IMR-90 (cell line): ENCODE data around the gene RGS19. TPM values are rescaled to one million over a fixed set of nuclear protein-coding genes. Genes with fewer than 3 reads are reported as not detected.
A peak's percentile ranks its signal among the peaks of the same experiment; 100 is the strongest.

Experiments
- ATAC-seq: fragments of 200-7000 bp; cut with Tn5 transposase; 2 replicates; pipeline ENCODE4 v1.9.1; 2020; ENCODE audit warnings: low read depth, mild to moderate bottlenecking, moderate library complexity
- BruUV-seq: library from RNA; stranded (reverse); fragments of 400-500 nt; replicated peaks from 2 replicates; lab custom pipeline; 2021; lab: Mats Ljungman, UMichigan
- CTCF ChIA-PET: fragments of 300-600 bp; formaldehyde crosslinking; extraction: SDS; loops from one replicate; lab custom pipeline; 2021; ENCODE audit warnings: antibody characterized with exemption; lab: Yijun Ruan, JAX
- POLR2A ChIA-PET: fragments of 300-600 bp; sonication (Branson Sonifier 250); formaldehyde crosslinking; loops from one replicate; lab custom pipeline; 2022; ENCODE audit warnings: antibody characterized with exemption; ENCODE audit not compliant: unreplicated experiment; lab: Charles Lee
- DNase-seq: peaks from one replicate; pipeline ENCODE4 v3.0.0; 2013
- H2AFZ ChIP-seq: replicated peaks from 2 replicates; pipeline ENCODE3; 2013; ENCODE audit warnings: low read length, mild to moderate bottlenecking; ENCODE audit not compliant: poor library complexity
- H2AK5ac ChIP-seq: 2 replicates; pipeline ENCODE4 v1.6.1; 2013; ENCODE audit warnings: low read depth, low read length, inconsistent platforms
- H2AK9ac ChIP-seq: replicated peaks from 2 replicates; pipeline ENCODE3; 2013; ENCODE audit warnings: mild to moderate bottlenecking, low read depth, low read length, moderate library complexity; ENCODE audit not compliant: poor library complexity
- H2BK120ac ChIP-seq: 2 replicates; pipeline ENCODE4 v1.6.1; 2013; ENCODE audit warnings: low read depth, low read length, inconsistent platforms
- H2BK15ac ChIP-seq: 3 replicates; pipeline ENCODE4 v1.6.1; 2013; ENCODE audit warnings: low read depth, low read length, inconsistent platforms
- H2BK20ac ChIP-seq: 2 replicates; pipeline ENCODE4 v1.6.1; 2013; ENCODE audit warnings: low read depth, mild to moderate bottlenecking, inconsistent platforms, low read length, moderate library complexity
- H2BK5ac ChIP-seq: 2 replicates; pipeline ENCODE4 v1.6.1; 2013; ENCODE audit warnings: mild to moderate bottlenecking, low read depth, low read length, inconsistent platforms; ENCODE audit not compliant: poor library complexity, severe bottlenecking
- H3K14ac ChIP-seq: replicated peaks from 2 replicates; pipeline ENCODE4 v1.6.1; 2013; ENCODE audit warnings: low read depth, low read length, inconsistent platforms
- H3K18ac ChIP-seq: 2 replicates; pipeline ENCODE4 v1.6.1; 2013; ENCODE audit warnings: low read depth, low read length, control low read depth
- H3K23ac ChIP-seq: 2 replicates; pipeline ENCODE4 v1.6.1; 2013; ENCODE audit warnings: low read depth, low read length, inconsistent platforms
- H3K27ac ChIP-seq: 2 replicates; pipeline ENCODE4 v1.5.1; 2013; ENCODE audit warnings: mild to moderate bottlenecking, control low read depth, low read length; ENCODE audit not compliant: insufficient read depth
- H3K27me3 ChIP-seq: 2 replicates; pipeline ENCODE4 v1.6.1; 2013; ENCODE audit warnings: low read length; ENCODE audit not compliant: control insufficient read depth, insufficient read depth
- H3K36me3 ChIP-seq: 2 replicates; pipeline ENCODE4 v1.6.1; 2013; ENCODE audit warnings: low read length, mixed read lengths; ENCODE audit not compliant: control insufficient read depth, insufficient read depth
- H3K4ac ChIP-seq: 2 replicates; pipeline ENCODE4 v1.6.1; 2013; ENCODE audit warnings: low read depth, low read length, inconsistent platforms
- H3K4me1 ChIP-seq: 2 replicates; pipeline ENCODE4 v1.6.1; 2013; ENCODE audit warnings: low read length, mixed read lengths; ENCODE audit not compliant: control insufficient read depth, insufficient read depth
- H3K4me2 ChIP-seq: 2 replicates; pipeline ENCODE4 v1.6.1; 2013; ENCODE audit warnings: low read depth, mild to moderate bottlenecking, control low read depth, low read length, moderate library complexity
- H3K4me3 ChIP-seq: 2 replicates; pipeline ENCODE4 v1.5.1; 2013; ENCODE audit warnings: low read depth, mild to moderate bottlenecking, control low read depth, low read length, moderate library complexity; ENCODE audit not compliant: insufficient read depth
- H3K56ac ChIP-seq: 2 replicates; pipeline ENCODE4 v1.6.1; 2013; ENCODE audit warnings: low read length, inconsistent platforms; ENCODE audit not compliant: insufficient read depth; ENCODE audit errors: extremely low read depth
- H3K79me1 ChIP-seq, 2 experiments: 2 replicates each; pipeline ENCODE4 v1.6.1; 2013; ENCODE audit warnings: low read length in 2 of 2, inconsistent platforms in 1 of 2, low read depth in 1 of 2
- H3K9ac ChIP-seq: 2 replicates; pipeline ENCODE4 v1.6.1; 2013; ENCODE audit warnings: low read depth, low read length, control low read depth
- H3K9me1 ChIP-seq: 2 replicates; pipeline ENCODE4 v1.6.1; 2013; ENCODE audit warnings: low read length, inconsistent platforms; ENCODE audit not compliant: insufficient read depth
- H3K9me3 ChIP-seq: 2 replicates; pipeline ENCODE4 v1.6.1; 2013; ENCODE audit warnings: low read length; ENCODE audit not compliant: control insufficient read depth, insufficient read depth
- H4K20me1 ChIP-seq: 2 replicates; pipeline ENCODE4 v1.6.1; 2013; ENCODE audit warnings: low read length, inconsistent platforms; ENCODE audit not compliant: insufficient read depth
- H4K5ac ChIP-seq: 2 replicates; pipeline ENCODE4 v1.6.1; 2013; ENCODE audit warnings: mild to moderate bottlenecking, low read depth, low read length, control low read depth
- H4K8ac ChIP-seq, 2 experiments: 2 replicates each; pipeline ENCODE4 v1.6.1; 2013; ENCODE audit warnings: low read depth in 2 of 2, low read length in 2 of 2, control low read depth in 1 of 2, inconsistent platforms in 1 of 2
- H4K91ac ChIP-seq: 2 replicates; pipeline ENCODE4 v1.6.1; 2013; ENCODE audit warnings: low read depth, low read length, inconsistent platforms; ENCODE audit not compliant: insufficient read depth
- CEBPB ChIP-seq: IDR thresholded peaks from 2 replicates; pipeline ENCODE4 v1.6.1; 2012; ENCODE audit warnings: low read depth, low read length, improper control_type of control experiment
- FOS ChIP-seq: fragments of 150-350 bp; IDR thresholded peaks from 2 replicates; pipeline ENCODE4 v1.6.1; 2016; ENCODE audit warnings: low read depth, low read length
- RCOR1 ChIP-seq: IDR thresholded peaks from 2 replicates; pipeline ENCODE4 v1.6.1; 2012; ENCODE audit warnings: mild to moderate bottlenecking, low read length, improper control_type of control experiment; ENCODE audit not compliant: insufficient replicate concordance
- WGBS, 2 experiments: methylation state at CpG; one replicate each; pipeline versions ENCODE4 v1.1.5 to v1.1.7; 2013; ENCODE audit warnings: missing lambda C conversion rate in 2 of 2; ENCODE audit not compliant: insufficient read length in 1 of 2; ENCODE audit errors: extremely low coverage in 2 of 2; 5-methylcytosine and 5-hydroxymethylcytosine counted together
- dilution Hi-C: fragments of 300-500 bp; cut with HindIII; formaldehyde crosslinking; loops from one replicate; pipeline ENCODE4 v1.14.3; 2018; ENCODE audit warnings: low sequenced_read_pairs; ENCODE audit not compliant: unreplicated experiment
- in situ Hi-C: fragments of 300-500 bp; cut with MboI; formaldehyde crosslinking; loops from 3 replicates; pipeline ENCODE4 v1.14.3; 2019; ENCODE audit warnings: low sequenced_read_pairs, inconsistent platforms, mixed read lengths
- intact Hi-C: fragments of 100-400 bp; cut with micrococcal nuclease; formaldehyde crosslinking; loops from 2 replicates; pipeline ENCODE4 v1.10.0; 2022
- polyA plus RNA-seq, 3 experiments: library from polyadenylated mRNA; depleted of rRNA; stranded (reverse); fragments of >200 nt; gene quantifications; 2 replicates each; pipeline ENCODE4 v1.2.3, GENCODE V29; 2012; ENCODE audit warnings: low replicate concordance in 1 of 3
- total RNA-seq: library from RNA; depleted of rRNA; stranded (reverse); fragments of >200 nt; gene quantifications from 2 replicates; pipeline ENCODE4 v1.2.3, GENCODE V29; 2012
- TF ChIP-seq, protein P1 (sequence below): fragments of 150-350 bp; IDR thresholded peaks from 2 replicates; pipeline ENCODE4 v1.6.1; 2017; ENCODE audit warnings: mild to moderate bottlenecking, antibody characterized with exemption, low read length, low read depth

The RGS19 gene
- total and polyA plus RNA-seq, 2 of the 4 experiments (the other 2 are of a cell fraction), result 7.7 to 17.5 TPM

DNA sequence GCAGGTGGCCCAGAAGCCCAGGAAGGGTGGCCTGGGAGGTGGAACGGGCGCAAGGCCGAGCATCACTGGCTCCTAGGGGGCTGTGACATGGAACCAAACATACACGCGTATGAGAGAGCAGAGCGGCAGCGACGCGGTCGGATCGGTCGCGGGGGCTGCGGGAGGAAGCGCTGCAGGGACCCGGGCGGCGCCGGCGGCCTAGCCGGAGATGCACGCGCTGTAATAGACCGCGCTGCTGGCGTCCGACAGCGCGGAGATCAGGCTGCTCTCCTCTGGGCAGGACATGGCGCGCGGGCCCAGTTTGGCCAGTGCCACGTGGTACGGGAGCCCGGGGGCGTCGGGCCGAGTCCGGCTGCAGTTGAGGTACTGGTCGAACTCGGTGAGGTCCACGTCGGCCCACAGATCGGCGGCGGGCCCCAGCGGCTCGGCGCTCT lies 31.3 kb downstream of the RGS19 start:
- intact Hi-C loops, result no loop called here
- in situ Hi-C loops, result no loop called here
- no TSS peak for BruUV-seq

More for the DNA sequence above, 31.3 kb downstream of the RGS19 start:
- POLR2A ChIA-PET, result no interaction called here
- DNase-seq, result no peak
- WGBS, 2 experiments, result 21% methylated on average over 46 of the region's 49 CpGs; no CpG with 5 or more reads in 1 of the 2 experiments
- no peak overlapping the region for H4K8ac ChIP-seq
- CTCF ChIA-PET, result no interaction called here
- dilution Hi-C loops, result no loop called here
- no peak overlapping the region for H3K18ac ChIP-seq
- no peak overlapping the region for H2BK120ac ChIP-seq
- no peak overlapping the region for H2BK20ac ChIP-seq
- H3K27me3 ChIP-seq, result peaks cover 66% of the 10 kb centered on the region
- no peak overlapping the region for H3K4ac ChIP-seq
- H3K23ac ChIP-seq, result no peak overlapping the region
- no peak overlapping the region for H2BK15ac ChIP-seq
- no peak overlapping the region for H4K91ac ChIP-seq
- TF ChIP-seq RCOR1 (no peak), FOS (no peak), CEBPB (no peak)
- TF ChIP-seq, protein P1, sequence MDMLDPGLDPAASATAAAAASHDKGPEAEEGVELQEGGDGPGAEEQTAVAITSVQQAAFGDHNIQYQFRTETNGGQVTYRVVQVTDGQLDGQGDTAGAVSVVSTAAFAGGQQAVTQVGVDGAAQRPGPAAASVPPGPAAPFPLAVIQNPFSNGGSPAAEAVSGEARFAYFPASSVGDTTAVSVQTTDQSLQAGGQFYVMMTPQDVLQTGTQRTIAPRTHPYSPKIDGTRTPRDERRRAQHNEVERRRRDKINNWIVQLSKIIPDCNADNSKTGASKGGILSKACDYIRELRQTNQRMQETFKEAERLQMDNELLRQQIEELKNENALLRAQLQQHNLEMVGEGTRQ, result no peak
- H2AK9ac ChIP-seq, result peak overlapping the region; percentile 28
- ATAC-seq, result no peak
- H4K5ac ChIP-seq, result no peak overlapping the region
- no peak overlapping the region for H3K9ac ChIP-seq
- H2AK5ac ChIP-seq, result no peak overlapping the region
- H3K9me3 ChIP-seq, result no peaks in the 10 kb centered on the region
- no peaks in the 10 kb centered on the region for H3K79me1 ChIP-seq
- H3K14ac ChIP-seq, result no peak overlapping the region
- H2BK5ac ChIP-seq, result no peak overlapping the region
- no peak overlapping the region for H3K4me2 ChIP-seq
- H3K4me3 ChIP-seq, result no peak overlapping the region
- H4K20me1 ChIP-seq, result no peaks in the 10 kb centered on the region; the same call in 1 of the 2 replicates
- H3K56ac ChIP-seq, result no peak overlapping the region
- no peaks in the 10 kb centered on the region; the same call in 1 of the 2 replicates for H3K4me1 ChIP-seq
- no peak overlapping the region for H2AFZ ChIP-seq
- no peak overlapping the region for H3K27ac ChIP-seq
- no peaks in the 10 kb centered on the region for H3K9me1 ChIP-seq
- H3K36me3 ChIP-seq, result no peaks in the 10 kb centered on the region
